HG03196 (cell line): ENCODE results near the gene DIS3L2.
"Not testable (repeated sequence)": the region's sequence is repeated elsewhere in the genome, so short reads cannot be mapped to it uniquely, and the experiment has no call there.

Experiments
- ATAC-seq: cut with Tn5 transposase; IDR thresholded peaks from one replicate; pipeline ENCODE4 v1.9.1; 2021; ENCODE audit not compliant: unreplicated experiment

The DIS3L2 gene

GRCh38 chr2:232363064-232363783 lies 401.7 kb downstream of the DIS3L2 start:
- ATAC-seq, result not testable (repeated sequence)

- peak; percentile 58 for ATAC-seq
These were observed 402.5 kb downstream of the DIS3L2 start for GRCh38 chr2:232363784-232364615.

GRCh38 chr2:232364806-232365594 lies 403.5 kb downstream of the DIS3L2 start:
- ATAC-seq, result not testable (repeated sequence)

- no peak for ATAC-seq
These were observed 404.3 kb downstream of the DIS3L2 start for GRCh38 chr2:232365621-232366321.

- ATAC-seq, result not testable (repeated sequence)
These were observed 404.9 kb downstream of the DIS3L2 start for GRCh38 chr2:232366461-232366860.

GRCh38 chr2:232367016-232367415 lies 405.5 kb downstream of the DIS3L2 start:
- no peak for ATAC-seq

- no peak for ATAC-seq
These were observed 406.2 kb downstream of the DIS3L2 start for GRCh38 chr2:232367591-232368233.

GRCh38 chr2:232368311-232368731 lies 406.8 kb downstream of the DIS3L2 start:
- no peak for ATAC-seq

GRCh38 chr2:232369126-232369951 lies 407.8 kb downstream of the DIS3L2 start:
- ATAC-seq, result no peak

GRCh38 chr2:232370007-232370406 lies 408.5 kb downstream of the DIS3L2 start:
- ATAC-seq, result not testable (repeated sequence)

- no peak for ATAC-seq
These were observed 411.0 kb downstream of the DIS3L2 start for GRCh38 chr2:232372231-232373208.

- no peak for ATAC-seq
These were observed 412.8 kb downstream of the DIS3L2 start for GRCh38 chr2:232374356-232374755.

GRCh38 chr2:232375164-232375563 lies 413.7 kb downstream of the DIS3L2 start:
- no peak for ATAC-seq

- no peak for ATAC-seq
These were observed 414.7 kb downstream of the DIS3L2 start for GRCh38 chr2:232376260-232376659.

- no peak for ATAC-seq
These were observed 415.2 kb downstream of the DIS3L2 start for GRCh38 chr2:232376713-232377112.

GRCh38 chr2:232377319-232377718 lies 415.8 kb downstream of the DIS3L2 start:
- ATAC-seq, result no peak

GRCh38 chr2:232377841-232378734 lies 416.6 kb downstream of the DIS3L2 start:
- ATAC-seq, result no peak
